ENCODE data around the gene TRPM4.
"Not testable (repeated sequence)": the region's sequence is repeated elsewhere in the genome, so short reads cannot be mapped to it uniquely, and the experiment has no call there.

The TRPM4 gene

GRCh38 chr19:49152119-49152550 is 5.5 kb upstream of the TRPM4 start:
- DNase-seq, result no peak

DNA sequence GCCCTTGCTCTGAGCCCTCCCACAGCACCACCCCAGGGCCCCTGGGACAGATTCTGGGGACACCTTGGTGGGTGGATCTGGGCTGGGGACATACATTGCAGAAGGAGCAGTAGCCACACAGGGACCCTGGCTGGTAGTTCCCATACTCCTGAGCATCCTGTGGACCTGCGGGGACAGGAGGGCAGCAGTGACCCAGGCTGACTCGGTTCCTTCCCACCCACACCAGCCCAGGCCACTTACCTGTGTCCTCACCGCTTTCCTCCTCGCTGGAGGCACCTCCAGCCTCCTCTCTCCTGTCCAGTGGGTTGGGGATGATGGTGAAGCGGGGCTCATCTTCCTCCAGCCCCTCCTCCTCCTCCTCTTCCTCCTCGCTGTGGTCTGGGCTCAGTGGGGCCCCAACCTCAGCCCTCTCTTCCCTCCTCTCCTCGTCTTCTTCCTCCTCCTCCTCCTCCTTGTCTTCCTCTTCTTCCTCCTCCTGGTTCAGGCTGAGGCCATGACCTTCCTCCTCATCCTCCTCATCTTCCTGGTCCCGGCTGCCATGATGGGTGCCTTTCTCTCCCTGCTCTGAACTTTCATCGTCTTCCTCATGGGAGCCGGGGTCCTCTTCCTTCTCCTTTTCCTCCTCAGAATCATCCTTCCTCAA is 4.3 kb upstream of the TRPM4 start:
- no peak for DNase-seq

GRCh38 chr19:49154279-49154678 is 3.3 kb upstream of the TRPM4 start:
- no peak for DNase-seq

- no peak for DNase-seq
Observed at GRCh38 chr19:49155005-49155819, 2.4 kb upstream of the TRPM4 start, which contains the start of gene HRC. TSS of gene HRC (minus strand) at chr19:49155396. CDS start at chr19:49155237, 159 bp downstream.

DNA sequence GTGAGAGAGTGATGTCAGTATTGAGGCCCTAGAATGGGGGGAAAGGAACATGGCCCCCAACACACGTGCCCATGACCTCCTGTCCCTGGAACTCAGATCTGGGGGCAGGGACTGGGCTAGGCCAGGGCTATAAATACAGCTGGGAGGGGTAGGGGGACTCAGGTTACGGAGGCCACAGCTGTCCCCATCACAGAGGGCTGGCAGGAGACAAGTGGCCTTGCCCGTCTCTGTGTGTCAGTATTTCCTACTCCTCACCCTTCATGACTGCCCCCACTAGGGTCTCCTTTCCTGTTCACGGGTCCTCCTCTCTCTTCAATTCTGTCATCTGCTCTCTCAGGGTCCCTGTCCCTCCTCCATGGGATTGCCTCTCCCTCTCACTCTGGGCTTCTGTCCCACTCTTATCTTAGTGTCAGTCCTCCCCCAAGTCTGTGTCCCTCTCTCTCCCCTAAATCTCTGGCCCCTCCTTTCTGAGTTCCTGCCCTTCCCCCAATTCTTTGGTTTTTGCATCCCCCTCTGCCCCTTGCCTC is 1.7 kb upstream of the TRPM4 start:
- no peak for DNase-seq

GRCh38 chr19:49160450-49161189 is 3.0 kb downstream of the TRPM4 start:
- DNase-seq, result no peak

DNA sequence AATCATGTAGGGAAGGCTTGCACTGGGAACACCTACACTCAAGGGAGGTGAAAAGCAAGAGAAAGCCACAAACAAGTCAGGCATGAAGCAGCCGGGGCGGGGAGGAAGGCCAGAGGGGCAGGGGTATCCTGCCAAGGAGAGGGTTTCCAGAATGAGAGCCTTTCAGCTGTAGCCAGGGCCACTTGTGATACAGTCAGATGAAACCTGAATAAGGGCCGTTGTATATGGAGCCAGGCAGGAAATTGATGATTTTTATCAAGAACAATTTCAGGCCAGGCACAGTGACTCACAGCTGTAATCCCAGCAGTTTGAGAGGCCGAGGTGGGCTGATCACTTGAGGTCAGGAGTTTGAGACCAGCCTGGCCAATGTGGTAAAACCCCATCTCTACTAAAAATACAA is 4.4 kb downstream of the TRPM4 start:
- no peak for DNase-seq

- no peak for DNase-seq
Observed at GRCh38 chr19:49165111-49165750, 7.6 kb downstream of the TRPM4 start.

DNA sequence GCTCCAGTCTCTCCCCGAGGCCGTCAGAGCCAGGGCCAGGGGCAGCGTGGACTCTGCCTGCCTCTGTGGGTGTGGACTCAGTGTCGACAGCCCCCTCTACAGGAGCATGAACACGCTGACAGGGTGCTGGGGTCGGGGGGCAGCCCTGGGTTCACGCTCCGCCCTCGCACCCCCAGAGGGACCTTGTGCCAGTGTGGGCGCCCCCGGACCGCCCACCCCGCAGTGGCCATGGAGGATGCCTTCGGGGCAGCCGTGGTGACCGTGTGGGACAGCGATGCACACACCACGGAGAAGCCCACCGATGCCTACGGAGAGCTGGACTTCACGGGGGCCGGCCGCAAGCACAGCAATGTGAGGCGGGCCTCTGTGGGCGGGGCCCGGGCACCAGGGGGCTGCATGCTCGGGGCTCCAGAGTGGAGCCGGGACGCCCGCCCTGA is 8.3 kb downstream of the TRPM4 start:
- no peak for DNase-seq

GRCh38 chr19:49167857-49168409 is 10.3 kb downstream of the TRPM4 start:
- no peak for DNase-seq

DNA sequence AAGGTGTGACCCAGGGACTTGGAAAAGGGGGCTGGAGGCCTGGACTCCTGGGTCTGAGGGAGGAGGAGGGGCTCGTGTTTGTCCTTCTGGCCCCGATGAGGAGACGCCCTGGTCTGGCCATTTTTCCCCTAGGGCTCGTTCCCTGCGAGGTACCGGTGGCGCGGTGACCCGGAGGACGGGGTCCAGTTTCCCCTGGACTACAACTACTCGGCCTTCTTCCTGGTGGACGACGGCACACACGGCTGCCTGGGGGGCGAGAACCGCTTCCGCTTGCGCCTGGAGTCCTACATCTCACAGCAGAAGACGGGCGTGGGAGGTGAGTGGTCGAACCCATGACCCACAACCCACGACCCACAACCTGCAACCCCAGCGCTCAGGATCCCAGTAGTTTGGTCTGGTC is 10.8 kb downstream of the TRPM4 start:
- DNase-seq, result no peak

GRCh38 chr19:49173198-49173597 is 15.6 kb downstream of the TRPM4 start:
- no peak for DNase-seq

- DNase-seq, result no peak
Observed at GRCh38 chr19:49180659-49181058, 23.1 kb downstream of the TRPM4 start.

- DNase-seq, result not testable (repeated sequence)
Observed at GRCh38 chr19:49182010-49182847, 24.6 kb downstream of the TRPM4 start.

- DNase-seq, result no peak
Observed at GRCh38 chr19:49182848-49183375, 25.3 kb downstream of the TRPM4 start.

GRCh38 chr19:49186108-49186507 is 28.5 kb downstream of the TRPM4 start:
- DNase-seq, result no peak

DNA sequence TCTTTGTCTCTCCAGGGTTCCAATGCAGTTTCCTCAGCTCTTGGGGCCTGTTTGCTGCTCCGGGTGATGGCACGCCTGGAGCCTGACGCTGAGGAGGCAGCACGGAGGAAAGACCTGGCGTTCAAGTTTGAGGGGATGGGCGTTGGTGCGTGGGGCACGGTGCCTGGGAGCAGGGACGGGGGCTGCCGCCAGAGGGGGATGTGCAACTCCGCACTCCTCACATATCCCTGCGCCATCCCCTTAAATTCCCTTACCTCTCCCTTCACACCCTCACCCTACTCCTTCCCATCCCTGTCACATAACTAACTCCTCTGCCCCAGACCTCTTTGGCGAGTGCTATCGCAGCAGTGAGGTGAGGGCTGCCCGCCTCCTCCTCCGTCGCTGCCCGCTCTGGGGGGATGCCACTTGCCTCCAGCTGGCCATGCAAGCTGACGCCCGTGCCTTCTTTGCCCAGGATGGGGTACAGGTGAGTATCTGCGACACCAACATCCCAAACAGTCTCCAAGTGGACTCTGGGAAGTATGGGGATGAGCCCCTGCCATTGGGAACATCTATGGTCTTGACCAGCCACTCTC is 31.1 kb downstream of the TRPM4 start:
- DNase-seq, result no peak

- no peak for DNase-seq
Observed at GRCh38 chr19:49189259-49189658, 31.7 kb downstream of the TRPM4 start.

GRCh38 chr19:49190781-49191180 is 33.2 kb downstream of the TRPM4 start:
- DNase-seq, result no peak

DNA sequence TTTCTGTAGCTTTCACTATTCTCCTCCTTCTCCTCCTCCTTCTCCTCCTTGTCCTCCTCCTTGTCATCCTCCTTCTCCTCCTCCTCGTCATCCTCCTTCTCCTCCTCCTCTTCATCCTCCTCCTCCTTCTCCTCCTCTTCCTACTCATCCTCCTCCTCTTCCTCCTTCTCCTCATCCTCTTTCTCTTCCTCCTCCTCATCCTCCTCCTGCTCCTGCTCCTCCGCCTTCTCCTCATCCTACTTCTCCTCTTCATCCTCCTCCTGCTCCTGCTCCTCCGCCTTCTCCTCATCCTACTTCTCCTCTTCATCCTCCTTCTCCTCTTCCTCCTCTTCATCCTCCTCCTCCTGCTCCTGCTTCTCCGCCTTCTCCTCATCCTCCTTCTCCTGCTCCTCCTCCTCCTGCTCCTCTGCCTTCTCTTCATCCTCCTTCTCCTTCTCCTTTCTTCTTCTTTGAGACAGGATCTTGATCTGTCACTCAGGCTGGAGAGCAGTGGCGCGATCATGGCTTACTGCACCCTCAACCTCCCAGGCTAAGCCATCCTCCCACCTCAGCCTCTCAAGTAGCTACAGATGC is 36.3 kb downstream of the TRPM4 start:
- no peak for DNase-seq

GRCh38 chr19:49194408-49194807 is 36.8 kb downstream of the TRPM4 start:
- DNase-seq, result no peak
